Keratinocyte (primary cell): ENCODE measurements around the gene SMG7. TPM values are rescaled to one million over a fixed set of nuclear protein-coding genes. Genes with fewer than 3 reads are reported as not detected.

Source experiments
- DNase-seq: peaks from one replicate; pipeline ENCODE4 v3.0.0-alpha.2; 2011; ENCODE audit warnings: low read depth, missing footprints, low spot score
- FAIRE-seq: peaks from 2 replicates; lab custom pipeline; 2011; peaks lifted over from hg19 to GRCh38; lab: Jason Lieb, UNC
- H2AFZ ChIP-seq: 2 replicates; pipeline ENCODE4 v1.6.0; 2012; ENCODE audit warnings: low read length, control low read depth, inconsistent platforms; ENCODE audit not compliant: control insufficient read depth
- H3K27ac ChIP-seq: 2 replicates; pipeline ENCODE4 v1.5.1; 2011; ENCODE audit warnings: low read length; ENCODE audit not compliant: control insufficient read depth, insufficient read depth
- H3K27me3 ChIP-seq: 3 replicates; pipeline ENCODE4 v1.6.0; 2011; ENCODE audit warnings: low read length; ENCODE audit not compliant: control insufficient read depth, insufficient read depth; ENCODE audit errors: extremely low read depth
- H3K36me3 ChIP-seq, 2 experiments: 2 replicates in 1 of 2; 3 replicates in 1 of 2; pipeline ENCODE4 v1.5.1; 2011; ENCODE audit warnings: low read length in 2 of 2, mild to moderate bottlenecking in 1 of 2; ENCODE audit not compliant: control insufficient read depth in 2 of 2, insufficient read depth in 2 of 2; ENCODE audit errors: extremely low read depth in 1 of 2
- H3K4me1 ChIP-seq: 3 replicates; pipeline ENCODE4 v1.5.1; 2011; ENCODE audit warnings: low read length; ENCODE audit not compliant: control insufficient read depth, insufficient read depth; ENCODE audit errors: extremely low read depth
- H3K4me2 ChIP-seq: 3 replicates; pipeline ENCODE4 v1.6.0; 2011; ENCODE audit warnings: low read depth, low read length; ENCODE audit not compliant: control insufficient read depth, insufficient read depth; ENCODE audit errors: extremely low read depth
- H3K4me3 ChIP-seq, 3 experiments: fragments of 200-600 bp in 1 of 3; sonication (generic) in 1 of 3; 2 replicates in 2 of 3; 3 replicates in 1 of 3; pipeline ENCODE4 v1.5.1; 2011 to 2016; ENCODE audit warnings: low read length in 3 of 3, mild to moderate bottlenecking in 3 of 3, control low read depth in 2 of 3, inconsistent platforms in 1 of 3, low read depth in 1 of 3, mixed read lengths in 1 of 3, mixed run types in 1 of 3, moderate library complexity in 1 of 3; ENCODE audit not compliant: control insufficient read depth in 2 of 3, insufficient read depth in 2 of 3; ENCODE audit errors: extremely low read depth in 1 of 3
- H3K79me2 ChIP-seq: 2 replicates; pipeline ENCODE4 v1.6.0; 2012; ENCODE audit warnings: low read length; ENCODE audit not compliant: control insufficient read depth, insufficient read depth
- H3K9ac ChIP-seq: 3 replicates; pipeline ENCODE4 v1.6.0; 2011; ENCODE audit warnings: low read length; ENCODE audit not compliant: control insufficient read depth, insufficient read depth; ENCODE audit errors: extremely low read depth
- H3K9me1 ChIP-seq: 3 replicates; pipeline ENCODE4 v1.6.0; 2011; ENCODE audit warnings: low read length; ENCODE audit not compliant: control insufficient read depth, insufficient read depth; ENCODE audit errors: extremely low read depth
- H3K9me3 ChIP-seq: 2 replicates; pipeline ENCODE4 v1.5.1; 2012; ENCODE audit warnings: low read depth, low read length; ENCODE audit not compliant: control insufficient read depth
- H4K20me1 ChIP-seq: 3 replicates; pipeline ENCODE4 v1.6.0; 2011; ENCODE audit warnings: low read length; ENCODE audit not compliant: control insufficient read depth, insufficient read depth; ENCODE audit errors: extremely low read depth
- EZH2 ChIP-seq: IDR thresholded peaks from one replicate; pipeline ENCODE4 v1.6.1; 2012; ENCODE audit warnings: inconsistent platforms, mild to moderate bottlenecking, low read length, moderate library complexity
- dilution Hi-C: fragments of 300-500 bp; cut with MboI; formaldehyde crosslinking; loops from one replicate; pipeline ENCODE4 v1.7.0; 2020; ENCODE audit warnings: low sequenced_read_pairs; ENCODE audit not compliant: extremely low pct_ligation_motif_present
- polyA plus RNA-seq, 5 experiments: library from polyadenylated mRNA; depleted of rRNA in 3 of 5; stranded (reverse) in 3 of 5; stranded (forward) in 1 of 5; unstranded in 1 of 5; fragments of >200 nt; gene quantifications; 1 replicate in 1 of 5; 2 replicates in 3 of 5; 3 replicates in 1 of 5; pipeline versions ENCODE4 v1.2.1 to v1.2.3, GENCODE V29; 2011 to 2012; ENCODE audit warnings: missing spikeins in 2 of 5, low read depth in 1 of 5, low replicate concordance in 1 of 5
- TF ChIP-seq, protein P1 (sequence below), 3 experiments: IDR thresholded peaks in 1 of 3; conservative IDR thresholded peaks in 1 of 3; optimal IDR thresholded peaks in 1 of 3; 2 replicates in 2 of 3; 3 replicates in 1 of 3; pipeline versions ENCODE3 to v1.5.1; 2011; ENCODE audit warnings: low read length in 3 of 3, mild to moderate bottlenecking in 3 of 3, moderate library complexity in 2 of 3, control low read depth in 1 of 3, inconsistent platforms in 1 of 3; ENCODE audit not compliant: insufficient read depth in 2 of 3; ENCODE audit errors: extremely low read depth in 1 of 3

Gene SMG7
- polyA plus RNA-seq, 1 donor (not counting 4 experiments of a cell fraction or from before 2014, with no cell fraction given), result 38.2 TPM

DNA sequence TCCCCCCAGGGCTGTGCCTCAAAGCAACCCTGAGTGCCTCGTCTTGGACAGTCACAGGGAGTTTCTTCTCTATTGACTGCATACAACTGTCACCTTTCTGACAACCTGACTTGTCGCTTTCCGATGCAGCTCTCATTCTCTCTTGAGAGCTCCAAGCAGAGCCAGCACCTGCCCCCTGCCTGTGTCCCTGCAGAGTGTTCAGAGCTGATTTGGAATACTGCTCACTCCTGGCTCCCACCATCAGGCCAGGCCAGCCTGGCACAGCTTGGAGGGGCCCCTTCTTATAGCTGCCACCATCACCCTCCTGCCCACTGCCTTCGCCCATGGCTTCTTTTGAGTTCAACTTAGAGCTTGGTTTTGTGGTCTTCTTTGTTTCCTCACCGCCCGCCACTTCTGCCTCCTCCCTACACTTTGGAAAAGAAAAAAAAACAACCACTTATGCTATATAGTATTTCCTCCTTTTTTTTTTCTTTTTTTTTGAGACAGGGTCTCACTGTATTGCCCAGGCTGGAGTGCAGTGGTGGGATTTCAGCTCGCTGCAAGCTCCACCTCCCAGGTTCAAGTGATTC lies 105.7 kb downstream of the SMG7 start:
- Histone ChIP-seq H3K4me3 (no peak overlapping the region), H4K20me1 (no peaks in the 10 kb centered on the region), H3K27me3 (no peaks in the 10 kb centered on the region), H3K79me2 (no peaks in the 10 kb centered on the region), H3K27ac (no peak overlapping the region), H3K36me3 (peaks cover 0 to 4% of the 10 kb centered on the region in 2 experiments), H3K4me2 (no peak overlapping the region), H3K9me1 (no peaks in the 10 kb centered on the region), H3K4me1 (no peaks in the 10 kb centered on the region), H2AFZ (no peak overlapping the region), H3K9me3 (no peaks in the 10 kb centered on the region), H3K9ac (no peak overlapping the region)
- no peak for FAIRE-seq
- DNase-seq, result no peak
- TF ChIP-seq, protein P1, sequence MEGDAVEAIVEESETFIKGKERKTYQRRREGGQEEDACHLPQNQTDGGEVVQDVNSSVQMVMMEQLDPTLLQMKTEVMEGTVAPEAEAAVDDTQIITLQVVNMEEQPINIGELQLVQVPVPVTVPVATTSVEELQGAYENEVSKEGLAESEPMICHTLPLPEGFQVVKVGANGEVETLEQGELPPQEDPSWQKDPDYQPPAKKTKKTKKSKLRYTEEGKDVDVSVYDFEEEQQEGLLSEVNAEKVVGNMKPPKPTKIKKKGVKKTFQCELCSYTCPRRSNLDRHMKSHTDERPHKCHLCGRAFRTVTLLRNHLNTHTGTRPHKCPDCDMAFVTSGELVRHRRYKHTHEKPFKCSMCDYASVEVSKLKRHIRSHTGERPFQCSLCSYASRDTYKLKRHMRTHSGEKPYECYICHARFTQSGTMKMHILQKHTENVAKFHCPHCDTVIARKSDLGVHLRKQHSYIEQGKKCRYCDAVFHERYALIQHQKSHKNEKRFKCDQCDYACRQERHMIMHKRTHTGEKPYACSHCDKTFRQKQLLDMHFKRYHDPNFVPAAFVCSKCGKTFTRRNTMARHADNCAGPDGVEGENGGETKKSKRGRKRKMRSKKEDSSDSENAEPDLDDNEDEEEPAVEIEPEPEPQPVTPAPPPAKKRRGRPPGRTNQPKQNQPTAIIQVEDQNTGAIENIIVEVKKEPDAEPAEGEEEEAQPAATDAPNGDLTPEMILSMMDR (optimal IDR thresholded peaks at IDR 0.05 in 1 of 3, IDR thresholded peaks at IDR 0.05 in 1 of 3, conservative IDR thresholded peaks at IDR 0.05 in 1 of 3; ENCODE audit: extremely low read depth in 1 of 3, insufficient read depth in 2 of 3, low read length in 3 of 3), result no peak
- TF ChIP-seq EZH2, result no peak
- dilution Hi-C loops, result no loop called here

DNA sequence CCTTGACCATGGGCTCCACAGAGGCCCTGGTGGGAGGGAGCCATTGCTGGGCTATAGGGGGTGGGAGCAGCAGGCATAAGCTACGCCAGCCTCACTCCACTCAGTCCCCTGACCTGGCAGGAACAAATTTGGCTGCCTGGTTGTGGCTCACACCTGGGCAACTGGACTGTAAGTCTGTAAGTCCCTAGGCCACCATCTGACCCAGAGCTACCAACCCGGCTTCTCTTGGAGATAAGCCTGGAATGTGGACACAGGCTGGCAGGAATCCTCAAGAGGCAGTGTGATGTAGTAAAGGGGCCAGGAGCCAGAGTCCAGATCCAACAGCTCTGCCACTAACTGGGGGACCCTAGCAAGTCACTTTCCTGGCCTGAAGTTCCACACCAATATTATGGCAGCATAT lies 106.6 kb downstream of the SMG7 start:
- H3K27me3 ChIP-seq, result no peaks in the 10 kb centered on the region
- no peak for TF ChIP-seq EZH2
- TF ChIP-seq, protein P1 (optimal IDR thresholded peaks at IDR 0.05 in 1 of 3, IDR thresholded peaks at IDR 0.05 in 1 of 3, conservative IDR thresholded peaks at IDR 0.05 in 1 of 3; ENCODE audit: extremely low read depth in 1 of 3, insufficient read depth in 2 of 3, low read length in 3 of 3), result no peak
- H3K79me2 ChIP-seq, result no peaks in the 10 kb centered on the region
- no peak overlapping the region for H3K27ac ChIP-seq
- FAIRE-seq (no peak), DNase-seq (no peak)
- H3K4me3 ChIP-seq, result no peak overlapping the region
- H3K4me2 ChIP-seq, result no peak overlapping the region
- dilution Hi-C loops, result no loop called here
- H3K9me3 ChIP-seq, result no peaks in the 10 kb centered on the region
- H4K20me1 ChIP-seq, result no peaks in the 10 kb centered on the region
- peaks cover 0 to 2% of the 10 kb centered on the region in 2 experiments for H3K36me3 ChIP-seq
- no peak overlapping the region for H3K9ac ChIP-seq
- no peak overlapping the region for H2AFZ ChIP-seq
- H3K4me1 ChIP-seq, result no peaks in the 10 kb centered on the region
- no peaks in the 10 kb centered on the region for H3K9me1 ChIP-seq
